Ovary (tissue), 3 donors: Measurements from ENCODE around the gene CNTNAP4.

ENCODE experiments used
- CTCF ChIP-seq, 3 donors: fragments of 450-650 bp in 2 of 3; fragments of 200-600 bp in 1 of 3; IDR thresholded peaks; one replicate each; pipeline versions ENCODE4 v1.5.1 to v1.8.0; 2016 to 2022; ENCODE audit warnings: antibody characterized with exemption in 3 of 3, mild to moderate bottlenecking in 1 of 3
- POLR2A ChIP-seq: fragments of 450-650 bp; IDR thresholded peaks from one replicate; pipeline ENCODE4 v1.6.1; 2017; ENCODE audit warnings: antibody characterized with exemption, mild to moderate bottlenecking, moderate library complexity
- donor health status: DM: no; HTN: no; CAD: no.

DNA sequence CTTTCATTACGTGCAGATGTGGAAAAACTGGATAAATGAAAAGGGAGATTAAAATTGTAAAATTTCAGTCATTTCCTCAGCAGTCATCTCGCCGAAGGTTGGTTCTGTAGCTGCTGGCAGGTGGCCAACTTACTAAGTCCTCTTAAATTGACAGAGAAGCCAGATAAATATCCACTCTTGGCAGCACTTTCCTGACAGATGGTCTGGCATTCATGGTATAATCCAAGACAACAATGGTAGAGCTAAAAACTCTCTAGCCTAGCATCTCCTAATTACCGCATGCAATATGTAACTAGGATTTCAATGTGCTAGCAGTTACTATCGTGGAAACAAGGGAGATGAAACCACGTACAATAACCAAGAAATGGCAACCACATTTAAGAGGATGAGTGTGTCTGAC, 306.3 kb downstream of the CNTNAP4 start:
- TF ChIP-seq CTCF (IDR thresholded peaks at IDR 0.05) (no peak), POLR2A (no peak)
